ENCODE data around the gene PGM5.
"Not testable (repeated sequence)": the region's sequence is repeated elsewhere in the genome, so short reads cannot be mapped to it uniquely, and the experiment has no call there.

The PGM5 gene

DNA sequence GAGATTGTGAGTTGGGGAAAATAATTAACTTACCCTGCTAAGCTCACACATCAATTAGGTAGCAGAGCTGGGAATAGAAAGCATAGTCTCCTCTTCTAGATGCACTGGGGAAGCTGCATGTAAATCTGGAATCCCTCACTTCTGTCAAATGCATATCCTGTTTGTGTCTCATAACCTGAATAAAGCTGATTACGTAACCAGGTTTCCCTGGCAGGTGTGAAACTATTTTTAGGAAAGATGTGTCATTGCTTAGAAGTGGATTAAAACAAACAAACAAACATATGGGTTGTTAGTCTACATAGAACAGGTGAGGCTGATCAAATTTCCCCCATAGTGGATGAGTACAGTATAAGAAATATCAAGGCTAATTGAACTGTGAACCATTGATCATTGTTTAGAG is 27.5 kb downstream of the PGM5 start:
- not testable (repeated sequence) for DNase-seq

DNA sequence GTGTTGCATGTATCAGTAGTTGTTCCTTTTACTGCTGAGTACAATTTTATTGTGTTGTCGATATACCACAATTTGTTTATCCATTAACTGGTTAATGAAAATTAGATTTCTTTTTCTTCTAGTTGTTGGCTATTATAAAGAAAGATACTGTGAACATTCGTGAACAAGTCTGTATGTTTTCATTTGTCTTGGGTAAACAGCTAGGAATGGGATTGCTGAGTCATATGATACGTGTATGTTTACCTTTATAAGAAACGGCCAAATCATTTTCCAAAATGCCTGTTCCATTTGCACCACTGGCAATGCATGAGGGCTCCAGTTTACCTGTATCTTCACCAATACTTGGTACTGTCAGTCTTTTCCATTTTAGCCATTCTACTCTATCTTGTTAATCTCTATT is 33.1 kb downstream of the PGM5 start:
- DNase-seq = not testable (repeated sequence)

DNA sequence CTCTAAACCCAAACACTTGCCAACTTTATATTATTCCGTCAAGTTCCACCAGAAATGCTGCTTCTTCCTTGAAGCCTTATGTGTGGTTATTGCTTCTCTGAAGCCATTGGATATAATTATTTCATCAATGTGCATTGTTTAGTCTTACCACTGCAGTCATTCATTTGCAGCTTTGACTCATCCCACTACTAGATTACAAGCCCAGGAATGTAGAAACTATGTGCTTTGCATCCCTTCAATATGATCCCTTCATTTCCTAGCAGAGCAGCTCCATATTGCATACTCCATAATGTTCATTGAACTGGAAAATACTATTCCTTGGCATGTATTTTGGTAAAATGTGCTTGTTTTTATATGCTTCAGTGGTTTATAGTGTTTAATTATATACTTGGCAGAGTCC is 34.3 kb downstream of the PGM5 start:
- DNase-seq = not testable (repeated sequence)

DNA sequence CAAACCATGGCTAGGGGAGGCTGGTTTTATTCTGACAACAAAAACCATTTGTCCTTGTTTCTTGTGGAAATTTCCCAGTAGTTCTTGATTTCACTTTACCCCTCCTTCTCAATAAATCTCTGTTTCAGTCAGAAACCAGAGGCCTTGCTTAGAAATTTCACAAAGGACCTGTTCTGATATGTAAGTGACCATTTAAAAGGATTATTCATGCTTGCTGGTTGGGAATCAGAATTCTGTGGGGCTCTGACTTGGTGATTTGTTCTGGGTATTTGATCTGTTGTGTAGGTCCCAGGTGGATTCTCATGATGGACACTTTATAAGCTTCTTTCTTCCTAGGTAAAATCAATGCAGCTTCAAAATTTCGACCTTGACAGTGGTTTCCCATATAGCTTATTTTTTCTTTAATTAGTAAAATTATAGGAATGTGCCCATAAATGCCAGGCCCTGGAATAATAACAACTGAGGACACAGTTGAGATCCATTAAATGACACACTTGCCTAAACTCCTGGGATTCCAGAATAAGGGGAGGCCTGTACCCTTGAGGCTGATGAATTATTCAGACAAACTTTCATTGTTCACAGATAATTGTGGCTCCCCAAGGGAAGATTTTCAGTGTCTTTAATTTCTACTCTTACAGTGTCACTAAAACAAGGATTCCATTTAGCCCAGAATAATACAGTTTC is 40.1 kb downstream of the PGM5 start:
- DNase-seq = not testable (repeated sequence)

DNA sequence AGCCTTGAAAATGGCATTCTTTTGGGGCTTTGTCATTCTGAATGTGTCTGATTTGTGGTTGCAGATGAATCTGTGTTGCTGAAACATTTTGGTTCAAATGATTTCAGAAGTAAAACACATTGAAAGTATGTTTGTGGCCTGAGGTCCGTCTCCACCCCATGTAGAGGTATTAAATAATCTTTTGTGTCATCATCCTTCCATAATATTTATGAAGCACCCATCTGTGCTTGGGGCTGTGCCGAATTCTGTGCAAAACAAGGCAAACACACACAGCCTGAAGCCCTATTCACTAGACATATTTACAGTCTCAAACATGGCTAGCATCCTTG is 40.6 kb downstream of the PGM5 start:
- DNase-seq = not testable (repeated sequence)

DNA sequence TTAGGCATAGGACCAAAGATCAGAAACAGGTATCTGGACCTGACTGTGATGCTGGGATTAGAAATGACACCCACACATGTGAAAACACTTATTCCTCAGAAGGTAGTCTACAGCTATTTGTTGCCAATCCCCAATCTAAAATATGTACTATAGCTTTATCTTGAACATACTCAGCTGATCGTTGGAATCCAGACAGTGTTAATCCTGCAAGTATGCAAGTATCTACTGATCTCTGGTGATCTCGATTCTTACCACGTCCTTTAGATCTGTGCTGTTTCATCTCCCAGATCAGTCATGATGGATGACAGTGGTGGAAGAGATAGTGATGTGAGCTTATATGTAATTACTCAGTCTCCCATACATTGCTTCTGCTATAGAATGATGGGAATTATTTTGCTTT is 41.4 kb downstream of the PGM5 start:
- not testable (repeated sequence) for DNase-seq

DNA sequence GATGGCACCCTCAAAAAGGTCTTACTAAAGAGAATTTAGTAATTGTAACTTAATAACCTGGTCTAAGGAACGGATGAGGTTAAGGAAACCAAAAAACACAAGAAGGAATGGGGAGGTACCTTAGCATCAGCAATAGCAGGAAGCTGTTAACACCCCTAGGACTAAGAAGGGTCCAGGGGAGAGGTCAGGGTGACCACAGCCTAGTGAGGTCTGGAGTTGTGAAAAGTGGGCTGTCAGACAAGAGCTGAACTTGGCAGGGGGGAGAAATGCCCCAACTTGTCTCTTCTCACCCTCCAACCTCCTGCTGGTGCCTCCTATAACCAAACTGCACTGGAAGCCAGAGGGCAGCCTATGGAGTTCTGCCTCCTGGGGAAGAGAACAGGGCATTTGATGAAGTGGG is 41.9 kb downstream of the PGM5 start:
- DNase-seq = not testable (repeated sequence)

DNA sequence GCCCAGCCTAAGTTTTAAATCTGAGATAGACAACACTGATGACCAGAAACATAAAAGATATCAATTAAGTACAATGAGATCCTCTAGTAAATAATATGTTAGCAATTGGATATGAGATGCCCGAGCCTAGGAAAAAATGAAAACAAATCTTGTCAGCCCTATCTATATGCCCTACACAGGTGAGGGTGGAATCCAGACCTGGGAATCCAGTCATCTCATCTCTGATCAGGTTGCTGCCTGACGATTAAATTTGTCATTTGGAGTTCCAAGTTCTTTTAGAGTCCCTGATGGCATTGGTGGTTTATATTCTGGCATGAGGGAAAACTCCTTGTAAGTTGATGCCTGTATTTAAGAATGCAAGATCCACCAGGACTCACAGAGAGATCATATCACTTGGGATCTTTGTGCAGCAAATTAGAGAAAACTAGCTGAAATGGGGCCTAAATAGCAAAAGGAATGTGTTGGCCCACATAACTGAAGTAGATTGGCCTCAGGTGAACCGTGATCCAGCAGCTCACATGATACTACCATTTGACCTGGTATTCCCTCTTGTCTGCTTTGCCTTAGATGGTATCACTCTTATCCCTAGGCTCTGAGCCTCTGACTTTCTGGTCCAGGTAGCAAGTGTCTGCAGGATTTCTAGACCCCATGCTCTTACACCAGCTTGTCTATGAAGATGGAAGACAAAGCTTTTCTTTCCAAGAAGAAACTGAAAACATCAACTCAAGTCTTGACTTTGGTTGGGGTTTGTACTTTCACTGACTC is 48.2 kb downstream of the PGM5 start:
- not testable (repeated sequence) for DNase-seq

DNA sequence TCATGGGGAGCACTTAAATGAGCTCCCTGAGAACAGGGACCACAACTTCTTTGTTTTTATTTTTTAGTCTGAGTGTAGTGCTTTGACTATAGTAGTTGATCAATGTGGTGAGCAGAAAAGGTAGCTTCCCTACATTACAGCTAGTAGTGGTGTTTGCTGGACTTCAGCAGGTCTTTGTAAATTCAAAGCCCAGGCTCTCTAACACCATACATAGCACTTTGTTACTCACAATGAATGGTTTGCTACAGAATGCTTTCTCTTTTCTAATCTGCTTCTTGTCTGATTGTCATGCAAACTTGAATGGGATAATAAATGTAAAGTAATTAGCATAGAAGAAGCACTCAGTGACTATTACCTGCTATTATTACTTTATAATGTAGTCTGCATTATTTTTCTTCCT is 55.5 kb downstream of the PGM5 start:
- DNase-seq = not testable (repeated sequence)

DNA sequence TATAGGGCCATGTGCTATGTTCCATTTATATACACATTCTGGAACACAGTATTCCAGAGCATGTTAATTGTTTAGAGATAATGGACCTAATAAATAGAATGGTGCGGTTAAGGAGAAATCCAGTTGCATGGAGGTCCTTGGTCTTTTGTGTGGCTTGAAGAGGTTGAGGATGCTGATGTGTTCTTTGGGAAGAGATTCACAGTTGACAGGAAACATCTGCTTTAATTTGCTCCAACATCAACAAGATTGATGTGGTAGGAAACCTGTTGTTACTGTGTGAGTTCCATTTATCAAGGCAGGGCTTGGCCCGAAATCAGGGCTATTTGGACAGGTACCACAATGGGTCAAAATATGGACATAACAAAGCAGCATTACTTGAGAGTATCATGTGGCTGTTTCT is 56.3 kb downstream of the PGM5 start:
- DNase-seq = not testable (repeated sequence)

DNA sequence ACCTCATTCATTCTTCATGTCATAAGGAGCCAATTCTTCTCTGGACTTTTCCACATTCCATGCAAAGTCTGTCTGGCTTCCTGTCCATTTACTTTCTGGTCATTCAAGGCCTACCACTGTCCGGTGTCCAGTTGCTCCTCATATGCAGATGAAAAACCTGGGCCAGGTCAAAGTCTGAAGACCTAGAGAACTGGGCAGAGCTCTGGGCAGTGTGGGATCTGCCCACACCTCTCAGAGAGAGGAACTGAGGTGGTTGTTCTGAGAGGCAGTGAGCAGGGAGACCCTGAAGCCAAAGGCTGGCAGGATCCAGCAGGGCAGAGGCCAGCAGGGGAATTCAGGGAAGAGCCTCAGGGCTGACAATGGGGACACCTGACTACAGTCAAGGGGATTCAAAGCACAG is 58.7 kb downstream of the PGM5 start:
- DNase-seq = not testable (repeated sequence)

DNA sequence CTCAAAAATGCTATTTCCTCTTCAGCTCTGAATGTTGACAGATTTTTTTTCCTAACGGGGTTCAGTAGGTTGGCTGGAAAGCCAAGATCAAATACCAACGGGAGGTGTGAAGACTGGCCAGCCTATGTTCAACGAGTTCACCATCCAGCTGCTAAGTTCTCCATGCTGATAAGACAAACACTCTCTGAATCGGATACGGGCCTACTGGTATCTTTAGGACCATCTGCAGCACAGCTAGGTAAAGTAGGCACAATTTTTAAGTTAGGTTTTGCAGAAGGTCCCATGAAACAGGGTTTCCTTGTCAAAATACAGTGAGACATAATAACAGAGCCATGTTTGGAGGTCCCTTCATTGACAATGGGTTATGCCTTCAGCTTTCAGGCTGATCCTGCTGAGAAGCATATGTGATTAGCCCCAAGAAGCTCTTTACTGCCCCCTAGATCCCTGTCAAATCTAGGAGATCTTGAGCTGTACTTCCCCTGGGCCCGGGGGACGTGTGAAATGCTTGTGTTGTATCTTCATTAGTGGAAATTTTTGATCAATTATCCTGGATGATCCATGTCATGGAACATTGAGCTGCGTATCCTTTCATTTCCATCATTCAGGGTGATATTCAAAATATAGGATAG is 60.6 kb downstream of the PGM5 start:
- DNase-seq = peak in 1 of 2 experiments; percentile 4

DNA sequence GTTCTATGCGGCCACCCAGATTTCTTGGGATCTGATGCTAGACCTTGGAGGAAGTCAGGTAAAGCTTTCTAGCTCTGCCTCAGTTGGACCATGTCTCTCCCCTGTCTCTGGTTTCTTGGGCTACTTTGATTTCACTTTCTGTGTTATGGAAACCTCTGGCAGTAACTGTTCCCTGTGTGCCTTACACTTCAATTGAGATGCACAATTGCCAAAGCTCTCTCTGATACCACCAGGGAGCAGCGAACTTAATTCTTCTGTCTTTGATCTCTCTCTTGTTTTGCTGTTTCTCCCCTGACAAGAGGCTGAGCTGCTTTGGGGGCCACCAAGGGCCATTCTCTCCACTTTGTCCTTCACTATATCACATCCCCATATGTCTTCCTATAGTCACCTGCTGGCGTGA is 61.4 kb downstream of the PGM5 start:
- no peak for DNase-seq

DNA sequence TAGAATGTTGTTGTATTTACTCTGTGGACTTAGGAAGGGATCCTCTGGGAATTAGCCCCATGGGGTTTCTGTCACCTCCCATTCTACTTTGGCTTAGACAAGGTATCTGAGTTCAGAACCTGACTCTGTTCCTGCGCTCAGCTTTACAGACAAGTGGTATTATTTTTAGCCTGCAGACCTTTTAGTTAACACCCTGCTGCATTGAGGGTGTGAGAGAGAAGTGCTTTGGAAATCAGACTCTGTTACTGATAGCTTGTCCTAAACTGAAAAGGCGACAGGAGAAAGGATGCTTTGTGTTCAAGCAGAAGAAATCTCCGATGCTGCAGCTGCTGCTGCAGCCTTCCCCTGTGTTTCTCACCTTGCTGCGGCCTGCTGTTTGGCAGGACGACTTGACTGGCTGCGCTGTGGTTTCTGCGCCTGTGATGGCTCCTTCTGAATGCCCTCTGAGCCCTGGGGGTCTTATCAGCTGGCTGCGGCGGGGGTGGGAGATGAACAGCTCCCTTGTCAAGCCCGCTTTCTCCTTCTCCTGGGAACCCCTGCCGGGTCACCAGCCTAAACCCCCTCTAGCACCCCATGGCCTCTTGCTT is 61.9 kb downstream of the PGM5 start:
- DNase-seq = no peak

DNA sequence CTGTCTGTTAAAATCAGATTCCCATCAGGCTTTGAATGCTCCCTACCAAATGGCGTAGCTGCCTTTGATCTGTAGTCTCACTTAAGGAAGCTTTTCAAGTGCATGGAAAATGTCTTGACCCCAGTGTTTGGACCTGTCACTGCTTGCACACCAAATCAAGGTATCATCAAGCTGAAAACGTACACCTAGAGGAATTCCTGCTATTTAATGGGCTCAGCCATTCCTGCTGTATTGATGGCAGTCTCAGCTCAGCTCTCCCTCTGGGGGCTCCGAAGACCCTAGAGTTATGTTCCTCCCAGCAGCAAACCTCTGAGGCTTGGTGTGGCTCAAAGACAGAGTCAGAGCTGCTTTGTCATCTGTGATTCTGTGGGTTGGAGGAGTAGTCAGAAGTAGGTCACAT is 63.5 kb downstream of the PGM5 start:
- no peak for DNase-seq

DNA sequence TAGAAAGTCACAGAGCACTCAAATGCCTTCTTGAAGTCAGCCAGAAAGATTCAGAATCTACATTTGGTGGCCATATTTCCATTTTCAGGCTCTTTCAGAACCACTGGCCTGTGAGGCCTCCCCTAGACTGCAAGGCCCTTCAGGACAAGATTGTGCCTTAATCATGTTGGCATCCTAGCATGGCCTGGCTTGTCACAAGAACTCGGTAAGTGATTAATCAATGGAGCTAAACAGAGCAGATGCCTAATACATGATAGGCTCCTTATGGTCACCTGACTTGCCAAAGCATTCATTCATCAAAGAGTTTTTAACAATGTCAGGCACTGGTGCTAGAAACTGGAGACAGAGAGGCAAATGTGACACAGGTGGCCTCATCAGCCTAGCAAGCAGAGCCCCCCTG is 70.3 kb downstream of the PGM5 start:
- no peak for DNase-seq

DNA sequence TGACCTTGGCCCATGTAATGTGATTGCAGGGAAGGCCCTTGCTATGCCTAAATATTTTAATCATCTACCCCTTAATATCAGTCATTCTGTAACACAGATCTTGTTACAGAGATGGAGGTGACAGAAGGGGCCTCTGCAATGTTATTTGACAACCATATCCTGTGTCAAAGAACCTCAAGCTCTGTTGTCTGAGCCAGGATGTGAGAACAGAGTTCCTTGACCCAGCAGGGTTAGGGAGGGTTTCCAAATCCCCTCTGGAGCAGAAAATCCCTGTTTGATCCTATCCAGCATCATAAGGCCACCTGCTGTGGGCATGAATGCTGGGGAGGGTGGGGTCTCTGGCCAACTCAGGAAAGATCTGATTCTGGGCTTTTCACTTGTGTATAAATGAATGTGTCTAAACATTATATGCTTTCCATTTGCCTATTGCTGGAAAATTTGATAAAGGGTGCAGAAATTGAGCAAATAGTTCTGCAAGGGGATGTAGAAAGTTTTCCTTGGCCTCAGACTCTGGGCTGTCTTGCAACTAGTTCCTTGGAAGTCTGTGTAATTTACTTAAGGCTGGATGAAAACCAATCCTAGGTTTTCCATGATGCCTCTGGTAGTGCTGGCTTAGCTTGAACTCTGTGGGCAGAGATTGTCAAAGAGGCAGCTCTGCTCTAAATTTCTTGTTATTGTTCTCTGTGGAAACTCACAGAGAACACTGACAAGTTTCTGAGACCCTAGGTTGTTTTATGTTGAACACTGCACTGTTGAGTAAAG is 71.0 kb downstream of the PGM5 start:
- DNase-seq = no peak

DNA sequence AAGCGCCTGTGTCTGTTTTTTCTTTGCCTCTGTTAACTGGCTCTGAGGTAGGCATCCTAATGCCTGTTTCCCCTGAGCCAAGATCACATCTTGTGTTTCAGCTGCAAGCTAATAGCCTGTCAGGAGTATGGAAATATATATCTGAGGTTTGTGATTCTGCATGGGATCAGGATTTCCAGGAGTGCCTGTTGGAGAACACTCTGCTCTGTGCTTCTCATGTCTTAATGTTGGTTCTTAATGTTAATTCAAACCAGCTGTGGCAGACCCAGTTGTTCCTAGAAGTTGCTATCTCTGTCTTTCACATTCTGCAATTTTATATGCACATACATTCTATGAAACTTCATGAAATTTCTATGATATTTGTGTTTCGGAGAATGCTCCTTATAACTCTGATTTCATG is 72.1 kb downstream of the PGM5 start:
- no peak for DNase-seq

DNA sequence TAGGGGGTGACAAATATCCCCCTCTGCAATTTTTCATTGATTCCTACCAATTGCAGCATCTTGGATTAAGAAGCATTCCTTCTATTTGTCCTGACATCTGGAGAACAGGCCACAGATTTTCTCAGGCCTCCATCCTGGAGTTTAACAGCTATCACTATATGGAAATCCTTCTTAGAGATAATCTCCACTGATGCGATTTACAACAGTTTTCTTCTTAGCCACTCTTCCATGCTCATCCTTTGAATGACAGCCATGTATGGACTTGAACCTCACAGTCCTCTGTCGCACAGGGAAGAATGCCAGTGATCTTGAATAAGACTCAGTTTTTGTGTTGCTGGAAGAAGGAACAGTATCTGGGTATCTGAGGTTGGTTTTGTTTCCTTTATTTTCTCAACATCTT is 73.2 kb downstream of the PGM5 start:
- DNase-seq = no peak

DNA sequence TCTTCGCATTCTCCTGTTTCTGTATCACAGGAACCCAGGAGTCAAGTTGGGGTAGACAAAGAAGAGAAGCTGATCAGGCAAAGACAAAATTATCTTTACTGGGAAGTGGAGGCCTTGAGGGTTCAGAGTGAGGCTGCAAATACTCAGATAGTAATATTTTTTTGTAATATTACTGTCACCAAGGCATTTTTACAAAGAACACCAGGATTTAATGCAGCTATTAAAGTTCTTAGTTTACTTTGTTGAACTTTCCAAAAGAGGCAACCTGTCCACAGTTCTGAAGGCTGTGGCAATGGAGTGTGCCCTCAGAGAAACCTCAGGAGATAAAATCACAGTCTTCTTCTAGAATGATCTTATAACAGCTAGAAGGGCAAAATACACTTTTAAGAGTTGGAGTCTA is 74.9 kb downstream of the PGM5 start:
- DNase-seq = no peak

DNA sequence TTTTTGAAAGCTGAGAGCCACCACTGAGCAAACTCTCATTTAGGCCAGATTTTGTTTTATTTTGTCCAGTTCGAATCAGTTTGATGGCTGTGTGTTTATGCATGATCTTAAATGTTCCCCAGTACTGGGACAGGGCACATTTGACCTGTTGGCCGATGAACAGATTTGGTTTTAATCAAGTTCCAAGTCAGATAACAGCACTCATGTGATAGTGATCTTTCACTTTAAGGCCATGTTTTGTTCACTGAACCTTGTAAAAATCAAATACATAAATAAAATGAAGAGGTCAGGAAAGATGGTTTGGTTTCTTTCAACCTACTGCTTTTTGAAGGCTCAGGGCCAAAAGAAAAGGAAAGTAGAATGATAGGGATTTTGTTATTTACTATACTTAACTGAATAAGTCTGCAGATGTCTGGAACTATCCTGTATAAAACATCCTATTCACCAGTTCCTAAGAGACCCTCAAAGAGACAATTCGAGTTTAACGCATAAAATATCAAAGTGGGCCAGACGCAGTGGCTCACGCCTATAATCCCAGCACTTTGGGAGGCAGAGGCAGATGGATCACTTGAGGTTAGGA is 77.2 kb downstream of the PGM5 start:
- no peak for DNase-seq

DNA sequence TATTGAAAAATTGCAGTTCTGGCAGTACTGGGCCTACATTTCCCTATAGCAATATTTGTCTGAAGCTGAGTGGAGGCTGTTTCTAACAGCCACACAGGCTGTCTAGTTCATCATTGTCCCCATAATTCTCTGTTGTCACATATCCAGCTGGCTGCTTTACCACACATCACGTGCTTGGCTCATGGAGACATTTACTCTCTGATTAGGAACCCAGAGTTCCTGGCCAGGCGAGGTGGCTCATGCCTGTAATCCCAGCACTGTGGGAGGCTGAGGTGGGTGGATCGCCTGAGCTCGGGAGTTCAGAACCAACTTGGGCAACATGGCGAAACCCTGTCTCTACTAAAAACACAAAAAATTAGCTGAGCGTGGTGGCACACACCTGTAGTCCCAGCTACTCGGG is 81.4 kb downstream of the PGM5 start:
- DNase-seq = no peak

DNA sequence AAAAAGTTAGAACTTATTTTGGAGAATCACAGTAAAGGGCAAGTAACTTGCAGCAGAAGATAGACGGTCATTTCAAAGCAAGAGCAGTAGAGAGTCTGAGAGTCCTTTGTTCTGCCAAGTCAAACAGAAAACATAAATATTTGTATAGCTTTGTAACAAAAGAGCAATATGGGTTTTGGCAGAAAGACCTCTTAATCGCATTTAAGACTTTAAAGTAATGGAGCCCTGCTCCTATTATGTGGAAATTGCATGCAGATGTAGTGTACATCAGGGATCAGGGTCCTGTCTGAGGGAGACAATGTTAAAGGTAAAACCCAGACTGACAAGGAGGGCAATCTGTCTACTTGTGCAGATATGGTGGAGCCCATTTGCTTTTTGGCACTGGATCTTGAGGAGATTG is 87.2 kb downstream of the PGM5 start:
- DNase-seq = no peak

All from SW 1271 (cell line).